NT2/D1 (cell line): ENCODE results near the gene ITPKB.

Experiments used
- DNase-seq: peaks from one replicate; pipeline ENCODE4 v3.0.0-alpha.2; 2011; ENCODE audit warnings: low read depth, low spot score
- H3K27me3 ChIP-seq: 2 replicates; pipeline ENCODE4 v1.6.0; 2011; ENCODE audit warnings: mild to moderate bottlenecking; ENCODE audit not compliant: insufficient read length, insufficient read depth
- H3K36me3 ChIP-seq: 2 replicates; pipeline ENCODE4 v1.6.1; 2011; ENCODE audit warnings: mild to moderate bottlenecking, low read length, mixed read lengths; ENCODE audit not compliant: insufficient read depth, insufficient read length
- H3K4me1 ChIP-seq: 2 replicates; pipeline ENCODE4 v1.5.1; 2011; ENCODE audit not compliant: insufficient read depth, insufficient read length
- H3K4me3 ChIP-seq: 2 replicates; pipeline ENCODE4 v1.5.1; 2011; ENCODE audit warnings: low read depth; ENCODE audit not compliant: insufficient read length
- H3K9ac ChIP-seq: 2 replicates; pipeline ENCODE4 v1.6.0; 2011; ENCODE audit warnings: low read depth; ENCODE audit not compliant: insufficient read length
- H3K9me3 ChIP-seq: 2 replicates; pipeline ENCODE4 v1.5.1; 2011; ENCODE audit warnings: mild to moderate bottlenecking, low read length; ENCODE audit not compliant: insufficient read depth
- SUZ12 ChIP-seq: IDR thresholded peaks from 2 replicates; pipeline ENCODE4 v1.6.1; 2011; ENCODE audit not compliant: insufficient read length, insufficient read depth; ENCODE audit errors: extremely low read depth
- YY1 ChIP-seq: IDR thresholded peaks from 2 replicates; pipeline ENCODE4 v1.6.1; 2011; ENCODE audit not compliant: insufficient read length, insufficient read depth
- ZNF274 ChIP-seq: IDR thresholded peaks from 2 replicates; pipeline ENCODE4 v1.6.1; 2011; ENCODE audit warnings: mild to moderate bottlenecking, low read depth, low read length

The ITPKB gene

DNA sequence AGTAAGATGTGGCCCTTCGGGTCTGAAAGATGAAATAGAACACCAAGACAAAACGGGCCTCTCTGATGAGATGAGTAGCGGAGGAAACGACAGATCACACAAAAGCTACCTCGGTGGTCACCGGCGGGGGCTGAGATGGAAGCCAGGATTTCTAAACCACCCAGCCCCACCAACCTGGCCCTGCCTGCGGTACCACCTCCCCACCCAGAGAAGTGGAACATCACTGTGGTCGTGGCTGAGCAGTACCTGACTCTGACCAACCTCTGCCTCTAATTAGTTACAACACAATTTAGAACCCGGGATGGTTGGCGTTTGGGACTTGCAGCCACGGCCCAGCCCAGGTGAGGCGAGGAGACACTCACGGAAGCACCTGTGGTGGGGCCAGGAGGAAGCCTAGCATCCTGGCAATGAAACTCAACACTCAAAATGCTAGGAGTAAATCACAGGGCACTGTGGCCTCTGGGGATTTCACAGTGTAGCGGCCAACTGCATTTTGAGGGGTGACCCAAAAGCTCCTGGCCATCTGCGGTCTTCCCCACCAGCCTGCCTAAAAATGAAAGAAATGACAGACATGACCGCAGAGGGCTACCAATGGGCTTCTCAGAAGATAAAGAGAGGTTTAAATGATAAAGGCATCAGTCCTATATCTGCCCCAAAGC is 73.4 kb downstream of the ITPKB start:
- Histone ChIP-seq H3K4me1 (peaks cover 7% of the 10 kb centered on the region), H3K4me3 (no peak overlapping the region), H3K9me3 (no peaks in the 10 kb centered on the region), H3K9ac (no peak overlapping the region), H3K36me3 (no peaks in the 10 kb centered on the region), H3K27me3 (no peaks in the 10 kb centered on the region)
- DNase-seq: no peak
- no peak for TF ChIP-seq SUZ12
- TF ChIP-seq YY1: no peak
- no peak for TF ChIP-seq ZNF274

- Histone ChIP-seq H3K9ac (no peak overlapping the region), H3K4me1 (peaks cover 12% of the 10 kb centered on the region), H3K27me3 (no peaks in the 10 kb centered on the region), H3K36me3 (no peaks in the 10 kb centered on the region), H3K4me3 (no peak overlapping the region), H3K9me3 (no peaks in the 10 kb centered on the region)
- no peak for TF ChIP-seq ZNF274
- TF ChIP-seq SUZ12: no peak
- TF ChIP-seq YY1: no peak
- DNase-seq: no peak
Observed at GRCh38 chr1:226664413-226665101, 74.5 kb downstream of the ITPKB start.

DNA sequence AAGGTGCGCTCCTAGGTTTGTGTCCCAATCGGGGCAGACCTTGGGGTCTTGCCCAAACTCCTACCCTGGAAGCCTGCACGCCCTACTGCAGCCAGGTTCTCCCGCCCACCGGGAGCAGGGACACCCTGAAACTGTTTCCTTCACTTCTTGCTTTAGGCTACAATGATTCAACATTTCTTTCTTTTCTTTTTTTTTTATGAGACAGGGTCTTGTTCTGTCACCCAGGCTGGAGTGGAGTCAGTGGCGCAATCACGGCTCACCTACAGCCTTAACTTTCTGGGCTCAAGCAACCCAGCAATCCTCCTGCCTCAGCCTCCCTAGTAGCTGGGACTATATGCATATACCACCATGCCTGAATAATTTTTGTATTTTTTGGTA is 75.8 kb downstream of the ITPKB start:
- H3K36me3 ChIP-seq: no peaks in the 10 kb centered on the region
- peak overlapping the region; percentile 35 for H3K9ac ChIP-seq
- no peaks in the 10 kb centered on the region for H3K9me3 ChIP-seq
- H3K4me1 ChIP-seq: peaks cover 24% of the 10 kb centered on the region
- no peaks in the 10 kb centered on the region for H3K27me3 ChIP-seq
- H3K4me3 ChIP-seq: no peak overlapping the region
- no peak for TF ChIP-seq YY1
- TF ChIP-seq SUZ12: no peak
- no peak for TF ChIP-seq ZNF274
- no peak for DNase-seq

GRCh38 chr1:226662642-226663326 is 76.3 kb downstream of the ITPKB start:
- no peaks in the 10 kb centered on the region for H3K27me3 ChIP-seq
- no peaks in the 10 kb centered on the region for H3K9me3 ChIP-seq
- H3K9ac ChIP-seq: peak overlapping the region; percentile 35
- H3K4me1 ChIP-seq: peaks cover 26% of the 10 kb centered on the region
- peak; percentile 61 for DNase-seq
- TF ChIP-seq SUZ12: no peak
- no peak for TF ChIP-seq ZNF274
- TF ChIP-seq YY1: no peak
- H3K36me3 ChIP-seq: no peaks in the 10 kb centered on the region
- no peak overlapping the region for H3K4me3 ChIP-seq

DNA sequence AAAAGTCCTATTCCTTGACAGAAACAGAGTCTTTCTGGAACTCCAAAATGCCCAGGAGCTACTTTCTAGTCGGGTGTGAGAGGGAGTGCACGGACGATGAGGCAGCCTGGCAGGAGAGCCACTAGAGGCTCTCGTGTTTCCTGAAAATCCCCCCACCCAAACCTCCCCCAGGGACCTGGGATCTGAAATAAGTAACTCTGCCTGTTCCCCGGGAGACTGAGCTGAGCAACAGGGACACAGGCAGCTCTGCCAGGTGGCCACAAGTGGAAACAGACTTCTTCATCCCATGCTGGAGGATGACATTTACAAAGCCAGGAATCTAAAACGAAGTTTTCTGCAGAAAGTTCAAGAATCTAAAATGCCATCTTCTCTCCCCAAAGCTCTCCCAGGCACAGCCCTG is 77.1 kb downstream of the ITPKB start:
- TF ChIP-seq YY1: no peak
- no peak for TF ChIP-seq ZNF274
- no peak for TF ChIP-seq SUZ12

GRCh38 chr1:226661271-226661670 is 77.8 kb downstream of the ITPKB start:
- Histone ChIP-seq H3K36me3 (no peaks in the 10 kb centered on the region), H3K9ac (no peak overlapping the region), H3K27me3 (no peaks in the 10 kb centered on the region), H3K4me1 (peaks cover 30% of the 10 kb centered on the region), H3K4me3 (no peak overlapping the region), H3K9me3 (no peaks in the 10 kb centered on the region)
- DNase-seq: no peak
- TF ChIP-seq SUZ12: no peak
- no peak for TF ChIP-seq ZNF274
- no peak for TF ChIP-seq YY1

More for the DNA sequence above, 77.1 kb downstream of the ITPKB start:
- Histone ChIP-seq H3K36me3 (no peaks in the 10 kb centered on the region), H3K4me1 (peaks cover 26% of the 10 kb centered on the region), H3K9ac (no peak overlapping the region), H3K4me3 (no peak overlapping the region), H3K9me3 (no peaks in the 10 kb centered on the region), H3K27me3 (no peaks in the 10 kb centered on the region)
- DNase-seq: no peak

DNA sequence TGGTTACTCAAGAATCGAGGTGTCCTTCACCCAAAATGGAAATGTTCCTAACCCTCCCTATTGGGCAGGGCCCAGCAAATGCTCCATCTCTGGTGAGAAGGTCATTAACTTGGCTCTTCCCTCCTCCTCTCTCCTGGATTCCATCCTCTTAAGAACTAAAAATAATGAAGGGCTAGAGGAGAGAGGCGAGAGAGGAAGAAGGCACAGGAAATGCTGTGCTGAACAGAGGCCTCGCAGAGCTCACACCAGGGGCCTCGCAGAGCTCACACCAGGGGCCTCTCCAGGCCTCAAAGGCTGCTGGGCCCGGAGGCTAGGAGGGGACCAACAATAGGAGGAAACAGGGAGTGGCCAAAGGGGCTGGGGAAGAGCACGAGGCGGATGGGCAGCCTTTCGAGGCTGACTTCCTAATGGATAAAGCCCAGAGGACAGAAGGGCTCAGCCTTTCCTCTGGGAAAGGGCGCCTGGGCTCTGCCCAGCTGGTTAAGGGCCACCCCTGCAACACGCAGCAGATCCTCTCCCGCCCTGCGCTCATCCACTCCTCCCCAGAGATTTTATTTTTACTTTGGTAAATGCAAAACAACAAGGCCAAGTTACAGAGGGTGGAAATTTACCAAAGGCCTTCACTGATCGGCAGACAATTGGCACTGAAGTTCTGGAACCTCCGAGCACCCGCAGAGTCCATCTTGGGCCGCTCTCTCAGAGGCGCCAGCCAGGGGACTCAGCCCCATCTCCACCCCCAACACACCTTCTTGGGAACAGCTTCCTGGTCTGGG is 78.5 kb downstream of the ITPKB start:
- H3K27me3 ChIP-seq: no peaks in the 10 kb centered on the region
- H3K9me3 ChIP-seq: no peaks in the 10 kb centered on the region
- no peak overlapping the region for H3K4me3 ChIP-seq
- peak overlapping the region; percentile 8 for H3K9ac ChIP-seq
- H3K36me3 ChIP-seq: no peaks in the 10 kb centered on the region
- no peak for DNase-seq
- TF ChIP-seq SUZ12 (no peak), ZNF274 (no peak), YY1 (no peak)
- H3K4me1 ChIP-seq: peaks cover 30% of the 10 kb centered on the region
